CD14-positive monocyte (primary cell): ENCODE data around the gene SCYL1. TPM values are rescaled to one million over a fixed set of nuclear protein-coding genes. Genes with fewer than 3 reads are reported as not detected.

Source experiments
- DNase-seq, 3 donors: peaks; one replicate each; pipeline ENCODE4 v3.0.0-alpha.2; 2011 to 2022
- H2AFZ ChIP-seq: 2 replicates; pipeline ENCODE4 v1.6.0; 2012; ENCODE audit warnings: mild to moderate bottlenecking, low read depth, low read length, inconsistent platforms; ENCODE audit not compliant: insufficient read depth, poor library complexity, severe bottlenecking
- H3K27ac ChIP-seq, 2 donors: 1 replicate in 1 of 2; 2 replicates in 1 of 2; pipeline ENCODE4 v1.5.1; 2012 to 2013; ENCODE audit warnings: low read length in 2 of 2, control low read depth in 1 of 2, inconsistent platforms in 1 of 2, low read depth in 1 of 2, mild to moderate bottlenecking in 1 of 2
- H3K27me3 ChIP-seq, 2 donors: one replicate each; pipeline versions ENCODE4 v1.6.0 to v1.6.1; 2011 to 2013; ENCODE audit warnings: low read length in 2 of 2; ENCODE audit not compliant: control insufficient read depth in 2 of 2, insufficient read depth in 2 of 2
- H3K36me3 ChIP-seq, 2 donors: replicated peaks in 1 of 2; 1 replicate in 1 of 2; 2 replicates in 1 of 2; pipeline versions ENCODE4 v1.5.1 to v1.6.1; 2012 to 2013; ENCODE audit warnings: low read length in 2 of 2, control low read depth in 1 of 2, inconsistent platforms in 1 of 2, mild to moderate bottlenecking in 1 of 2; ENCODE audit not compliant: insufficient read depth in 2 of 2, control insufficient read depth in 1 of 2
- H3K4me1 ChIP-seq, 2 donors: 1 replicate in 1 of 2; 2 replicates in 1 of 2; pipeline versions ENCODE4 v1.5.1 to v1.6.1; 2012 to 2013; ENCODE audit warnings: low read length in 2 of 2, control low read depth in 1 of 2, inconsistent platforms in 1 of 2, mild to moderate bottlenecking in 1 of 2, moderate library complexity in 1 of 2; ENCODE audit not compliant: insufficient read depth in 2 of 2, control insufficient read depth in 1 of 2
- H3K4me2 ChIP-seq: replicated peaks from 2 replicates; pipeline ENCODE3; 2012; ENCODE audit warnings: low read length, moderate library complexity, mild to moderate bottlenecking; ENCODE audit not compliant: poor library complexity, severe bottlenecking; ENCODE audit errors: extremely low read depth
- H3K4me3 ChIP-seq, 3 experiments: fragments of 200-600 bp in 1 of 3; sonication (generic) in 1 of 3; replicated peaks in 1 of 3; 1 replicate in 2 of 3; 2 replicates in 1 of 3; pipeline ENCODE4 v1.5.1; 2011 to 2013; ENCODE audit warnings: low read length in 3 of 3, mild to moderate bottlenecking in 3 of 3, control low read depth in 2 of 3, low read depth in 2 of 3, inconsistent platforms in 1 of 3, moderate library complexity in 1 of 3
- H3K79me2 ChIP-seq: 2 replicates; pipeline ENCODE4 v1.6.0; 2012; ENCODE audit warnings: mild to moderate bottlenecking, control low read depth, inconsistent platforms, low read length, moderate library complexity; ENCODE audit not compliant: insufficient read depth
- H3K9ac ChIP-seq: 2 replicates; pipeline ENCODE4 v1.6.0; 2017; ENCODE audit warnings: low read length, mild to moderate bottlenecking; ENCODE audit not compliant: insufficient read depth, poor library complexity, severe bottlenecking
- H3K9me3 ChIP-seq, 2 donors: replicated peaks in 1 of 2; 1 replicate in 1 of 2; 2 replicates in 1 of 2; pipeline versions ENCODE4 v1.5.1 to v1.6.1; 2012 to 2013; ENCODE audit warnings: low read length in 2 of 2, control low read depth in 1 of 2; ENCODE audit not compliant: control insufficient read depth in 1 of 2, insufficient read depth in 1 of 2
- H4K20me1 ChIP-seq: 2 replicates; pipeline ENCODE4 v1.6.0; 2012; ENCODE audit warnings: mild to moderate bottlenecking, low read length, control low read depth, moderate library complexity; ENCODE audit not compliant: insufficient read depth
- H3K27ac Mint-ChIP-seq, 7 donors: one replicate each; pipeline ENCODE4 v1.8.0; 2020; ENCODE audit warnings: mild to moderate bottlenecking in 7 of 7, mixed read lengths in 7 of 7, moderate library complexity in 6 of 7, inconsistent platforms in 2 of 7
- H3K27me3 Mint-ChIP-seq, 3 donors: one replicate each; pipeline ENCODE4 v1.8.0; 2021 to 2022; ENCODE audit warnings: low read depth in 3 of 3, mild to moderate bottlenecking in 3 of 3, mixed read lengths in 3 of 3, moderate library complexity in 3 of 3, inconsistent platforms in 1 of 3
- H3K36me3 Mint-ChIP-seq, 2 donors: one replicate each; pipeline ENCODE4 v1.8.0; 2020; ENCODE audit warnings: mixed read lengths in 2 of 2, inconsistent platforms in 1 of 2, mild to moderate bottlenecking in 1 of 2
- H3K4me1 Mint-ChIP-seq: one replicate; pipeline ENCODE4 v1.8.0; 2020; ENCODE audit warnings: mild to moderate bottlenecking, mixed read lengths
- H3K4me3 Mint-ChIP-seq, 2 donors: one replicate each; pipeline ENCODE4 v1.8.0; 2020; ENCODE audit warnings: mild to moderate bottlenecking in 2 of 2, mixed read lengths in 2 of 2, moderate library complexity in 1 of 2
- H3K9me3 Mint-ChIP-seq, 7 donors: one replicate each; pipeline ENCODE4 v1.8.0; 2020 to 2022; ENCODE audit warnings: mixed read lengths in 7 of 7, mild to moderate bottlenecking in 6 of 7, moderate library complexity in 6 of 7, inconsistent platforms in 2 of 7
- WGBS: methylation state at CpG from one replicate; pipeline ENCODE4 v1.1.5; 2013; ENCODE audit warnings: missing lambda C conversion rate; ENCODE audit not compliant: insufficient coverage; 5-methylcytosine and 5-hydroxymethylcytosine counted together
- intact Hi-C, 2 donors: fragments of 100-400 bp; cut with micrococcal nuclease; formaldehyde crosslinking; loops; one replicate each; pipeline versions ENCODE4 v1.15.0 to v1.15.1; 2023
- polyA plus RNA-seq, 3 donors: library from polyadenylated mRNA; depleted of rRNA in 1 of 3; unstranded in 2 of 3; stranded (reverse) in 1 of 3; fragments of 300-500 nt in 2 of 3; fragments of >200 nt in 1 of 3; fragmentation: Illumina TruSeq in 2 of 3; gene quantifications; 1 replicate in 2 of 3; 2 replicates in 1 of 3; pipeline ENCODE4 v1.2.3, GENCODE V29; 2012 to 2021
- TF ChIP-seq, protein P1 (sequence below): fragments of 200-600 bp; IDR thresholded peaks from one replicate; pipeline ENCODE4 v1.8.0; 2022; ENCODE audit warnings: antibody characterized with exemption, mild to moderate bottlenecking

The SCYL1 gene
- polyA plus RNA-seq, 3 donors, result 18.6 to 71.6 (median 29.7) TPM

DNA sequence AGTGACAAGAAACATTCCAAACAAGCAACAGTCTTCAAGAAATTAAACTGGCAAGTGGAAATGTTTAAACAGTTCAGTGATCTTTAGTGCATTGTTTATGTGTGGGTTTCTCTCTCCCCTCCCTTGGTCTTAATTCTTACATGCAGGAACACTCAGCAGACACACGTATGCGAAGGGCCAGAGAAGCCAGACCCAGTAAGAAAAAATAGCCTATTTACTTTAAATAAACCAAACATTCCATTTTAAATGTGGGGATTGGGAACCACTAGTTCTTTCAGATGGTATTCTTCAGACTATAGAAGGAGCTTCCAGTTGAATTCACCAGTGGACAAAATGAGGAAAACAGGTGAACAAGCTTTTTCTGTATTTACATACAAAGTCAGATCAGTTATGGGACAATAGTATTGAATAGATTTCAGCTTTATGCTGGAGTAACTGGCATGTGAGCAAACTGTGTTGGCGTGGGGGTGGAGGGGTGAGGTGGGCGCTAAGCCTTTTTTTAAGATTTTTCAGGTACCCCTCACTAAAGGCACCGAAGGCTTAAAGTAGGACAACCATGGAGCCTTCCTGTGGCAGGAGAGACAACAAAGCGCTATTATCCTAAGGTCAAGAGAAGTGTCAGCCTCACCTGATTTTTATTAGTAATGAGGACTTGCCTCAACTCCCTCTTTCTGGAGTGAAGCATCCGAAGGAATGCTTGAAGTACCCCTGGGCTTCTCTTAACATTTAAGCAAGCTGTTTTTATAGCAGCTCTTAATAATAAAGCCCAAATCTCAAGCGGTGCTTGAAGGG is 20.0 kb upstream of the SCYL1 start:
- Histone ChIP-seq H3K79me2 (peaks cover 79% of the 10 kb centered on the region), H3K9me3 (no peaks in the 10 kb centered on the region), H3K36me3 (peaks cover 49 to 60% of the 10 kb centered on the region in 2 donors), H3K9ac (peak overlapping the region; percentile 100), H2AFZ (no peak overlapping the region), H3K27me3 (no peaks in the 10 kb centered on the region), H3K27ac (peak overlapping the region; percentile 69 to 98), H3K4me2 (peak overlapping the region; percentile 93), H3K4me1 (peaks cover 52% of the 10 kb centered on the region in 2 donors), H3K4me3 (peak overlapping the region; percentile 96 to 100 (median 99)), H4K20me1 (peaks cover 77% of the 10 kb centered on the region)
- DNase-seq, result no peak
- Mint-ChIP-seq H3K36me3 (peaks cover 21 to 37% of the 10 kb centered on the region in 2 donors), H3K4me1 (peaks cover 53% of the 10 kb centered on the region), H3K27ac (peak overlapping the region in 5 of 7 donors; percentile 84 to 98 (median 97)), H3K9me3 (peaks cover 0 to 10% (median 0%) of the 10 kb centered on the region in 7 donors), H3K4me3 (peak overlapping the region in 1 of 2 donors; percentile 96), H3K27me3 (peaks cover 0 to 2% (median 0%) of the 10 kb centered on the region in 3 donors)
- 30% methylated on average over 2 of the region's 8 CpGs for WGBS
- TF ChIP-seq, protein P1, sequence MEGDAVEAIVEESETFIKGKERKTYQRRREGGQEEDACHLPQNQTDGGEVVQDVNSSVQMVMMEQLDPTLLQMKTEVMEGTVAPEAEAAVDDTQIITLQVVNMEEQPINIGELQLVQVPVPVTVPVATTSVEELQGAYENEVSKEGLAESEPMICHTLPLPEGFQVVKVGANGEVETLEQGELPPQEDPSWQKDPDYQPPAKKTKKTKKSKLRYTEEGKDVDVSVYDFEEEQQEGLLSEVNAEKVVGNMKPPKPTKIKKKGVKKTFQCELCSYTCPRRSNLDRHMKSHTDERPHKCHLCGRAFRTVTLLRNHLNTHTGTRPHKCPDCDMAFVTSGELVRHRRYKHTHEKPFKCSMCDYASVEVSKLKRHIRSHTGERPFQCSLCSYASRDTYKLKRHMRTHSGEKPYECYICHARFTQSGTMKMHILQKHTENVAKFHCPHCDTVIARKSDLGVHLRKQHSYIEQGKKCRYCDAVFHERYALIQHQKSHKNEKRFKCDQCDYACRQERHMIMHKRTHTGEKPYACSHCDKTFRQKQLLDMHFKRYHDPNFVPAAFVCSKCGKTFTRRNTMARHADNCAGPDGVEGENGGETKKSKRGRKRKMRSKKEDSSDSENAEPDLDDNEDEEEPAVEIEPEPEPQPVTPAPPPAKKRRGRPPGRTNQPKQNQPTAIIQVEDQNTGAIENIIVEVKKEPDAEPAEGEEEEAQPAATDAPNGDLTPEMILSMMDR, result no peak
- intact Hi-C loops, result loop anchor here (2.0 to 5.0 kb wide), 3 partner anchors 33 to 123 kb away; partner anchors contain the start of gene SLC25A45 (in 1 of the 2)

DNA sequence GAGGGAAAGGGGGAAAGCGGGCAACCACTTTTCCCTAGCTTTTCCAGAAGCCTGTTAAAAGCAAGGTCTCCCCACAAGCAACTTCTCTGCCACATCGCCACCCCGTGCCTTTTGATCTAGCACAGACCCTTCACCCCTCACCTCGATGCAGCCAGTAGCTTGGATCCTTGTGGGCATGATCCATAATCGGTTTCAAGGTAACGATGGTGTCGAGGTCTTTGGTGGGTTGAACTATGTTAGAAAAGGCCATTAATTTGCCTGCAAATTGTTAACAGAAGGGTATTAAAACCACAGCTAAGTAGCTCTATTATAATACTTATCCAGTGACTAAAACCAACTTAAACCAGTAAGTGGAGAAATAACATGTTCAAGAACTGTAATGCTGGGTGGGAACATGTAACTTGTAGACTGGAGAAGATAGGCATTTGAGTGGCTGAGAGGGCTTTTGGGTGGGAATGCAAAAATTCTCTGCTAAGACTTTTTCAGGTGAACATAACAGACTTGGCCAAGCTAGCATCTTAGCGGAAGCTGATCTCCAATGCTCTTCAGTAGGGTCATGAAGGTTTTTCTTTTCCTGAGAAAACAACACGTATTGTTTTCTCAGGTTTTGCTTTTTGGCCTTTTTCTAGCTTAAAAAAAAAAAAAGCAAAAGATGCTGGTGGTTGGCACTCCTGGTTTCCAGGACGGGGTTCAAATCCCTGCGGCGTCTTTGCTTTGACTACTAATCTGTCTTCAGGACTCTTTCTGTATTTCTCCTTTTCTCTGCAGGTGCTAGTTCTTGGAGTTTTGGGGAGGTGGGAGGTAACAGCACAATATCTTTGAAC is 19.2 kb upstream of the SCYL1 start:
- Histone ChIP-seq H3K4me3 (peak overlapping the region; percentile 96 to 100 (median 99)), H3K27ac (peak overlapping the region; percentile 69 to 98), H3K79me2 (peaks cover 71% of the 10 kb centered on the region), H3K27me3 (no peaks in the 10 kb centered on the region), H3K4me2 (peak overlapping the region; percentile 93), H3K9me3 (no peaks in the 10 kb centered on the region), H2AFZ (no peak overlapping the region), H3K36me3 (peaks cover 48 to 51% of the 10 kb centered on the region in 2 donors), H4K20me1 (peaks cover 69% of the 10 kb centered on the region), H3K9ac (peak overlapping the region; percentile 100), H3K4me1 (peaks cover 56 to 57% of the 10 kb centered on the region in 2 donors)
- Mint-ChIP-seq H3K4me1 (peaks cover 56% of the 10 kb centered on the region), H3K9me3 (peaks cover 0 to 10% (median 0%) of the 10 kb centered on the region in 7 donors), H3K27me3 (peaks cover 0 to 2% (median 0%) of the 10 kb centered on the region in 3 donors), H3K36me3 (peaks cover 21 to 37% of the 10 kb centered on the region in 2 donors), H3K27ac (peak overlapping the region in 5 of 7 donors; percentile 95 to 99 (median 98)), H3K4me3 (peak overlapping the region in 1 of 2 donors; percentile 96)
- TF ChIP-seq, protein P1, result no peak
- intact Hi-C loops, result loop anchor here (2.0 to 5.0 kb wide), 3 partner anchors 33 to 123 kb away; partner anchors contain the start of gene SLC25A45 (in 1 of the 2)
- 31% methylated on average over 4 of the region's 12 CpGs for WGBS
- no peak for DNase-seq
